SU-DHL-6 (cell line): Measurements from ENCODE around the gene FGF6.

Source experiments
- EZH2phosphoT487 ChIP-seq: fragments of 200-600 bp; sonication (generic), shearing (Covaris generic); conservative IDR thresholded peaks from 2 replicates; pipeline ENCODE4 v1.6.1; 2018; ENCODE audit warnings: mild to moderate bottlenecking, antibody characterized with exemption, low read length, moderate library complexity, mixed read lengths
- TF ChIP-seq, protein P1 (sequence below): fragments of 200-600 bp; sonication (generic); IDR thresholded peaks from one replicate; pipeline ENCODE4 v1.5.1; 2017; ENCODE audit warnings: antibody characterized with exemption, mild to moderate bottlenecking, low read length, moderate library complexity; ENCODE audit not compliant: insufficient read depth, poor library complexity, severe bottlenecking

GRCh38 chr12:4486980-4487379, 41.4 kb upstream of the FGF6 start:
- TF ChIP-seq, protein P1, sequence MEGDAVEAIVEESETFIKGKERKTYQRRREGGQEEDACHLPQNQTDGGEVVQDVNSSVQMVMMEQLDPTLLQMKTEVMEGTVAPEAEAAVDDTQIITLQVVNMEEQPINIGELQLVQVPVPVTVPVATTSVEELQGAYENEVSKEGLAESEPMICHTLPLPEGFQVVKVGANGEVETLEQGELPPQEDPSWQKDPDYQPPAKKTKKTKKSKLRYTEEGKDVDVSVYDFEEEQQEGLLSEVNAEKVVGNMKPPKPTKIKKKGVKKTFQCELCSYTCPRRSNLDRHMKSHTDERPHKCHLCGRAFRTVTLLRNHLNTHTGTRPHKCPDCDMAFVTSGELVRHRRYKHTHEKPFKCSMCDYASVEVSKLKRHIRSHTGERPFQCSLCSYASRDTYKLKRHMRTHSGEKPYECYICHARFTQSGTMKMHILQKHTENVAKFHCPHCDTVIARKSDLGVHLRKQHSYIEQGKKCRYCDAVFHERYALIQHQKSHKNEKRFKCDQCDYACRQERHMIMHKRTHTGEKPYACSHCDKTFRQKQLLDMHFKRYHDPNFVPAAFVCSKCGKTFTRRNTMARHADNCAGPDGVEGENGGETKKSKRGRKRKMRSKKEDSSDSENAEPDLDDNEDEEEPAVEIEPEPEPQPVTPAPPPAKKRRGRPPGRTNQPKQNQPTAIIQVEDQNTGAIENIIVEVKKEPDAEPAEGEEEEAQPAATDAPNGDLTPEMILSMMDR = no peak
- no peak for TF ChIP-seq EZH2phosphoT487
